ENCODE measurements around the gene KCNQ1.

Gene KCNQ1

GRCh38 chr11:2651054-2651617 lies 206.3 kb downstream of the KCNQ1 start:
- no peak for DNase-seq (ENCODE audit: low spot score)

DNA sequence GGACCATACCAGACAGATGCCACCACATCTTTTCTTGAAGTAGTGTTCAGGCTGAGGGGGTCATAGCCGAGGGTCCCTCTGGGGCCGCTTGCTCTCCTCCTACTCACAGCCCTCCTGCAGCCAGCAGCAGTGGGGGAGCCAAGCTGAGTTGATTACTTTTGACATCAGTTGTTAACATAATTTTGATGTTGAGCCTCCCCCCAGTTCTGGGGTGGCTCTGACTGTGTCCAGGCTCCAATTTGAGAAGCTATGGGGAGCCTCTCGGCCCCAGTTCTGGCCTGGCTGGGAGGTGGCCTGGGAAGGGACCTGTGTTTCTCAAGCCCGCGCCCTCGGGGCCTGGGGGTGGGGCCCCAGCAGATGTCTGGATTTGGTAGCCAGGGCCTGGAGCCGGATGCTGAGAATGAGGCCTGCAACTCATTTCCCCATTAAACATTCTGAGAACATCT lies 207.0 kb downstream of the KCNQ1 start:
- DNase-seq (ENCODE audit: low spot score), result no peak

GRCh38 chr11:2652333-2653197 lies 207.8 kb downstream of the KCNQ1 start:
- no peak for DNase-seq (ENCODE audit: low spot score)

GRCh38 chr11:2653198-2653551 lies 208.4 kb downstream of the KCNQ1 start:
- no peak for DNase-seq (ENCODE audit: low spot score)

DNA sequence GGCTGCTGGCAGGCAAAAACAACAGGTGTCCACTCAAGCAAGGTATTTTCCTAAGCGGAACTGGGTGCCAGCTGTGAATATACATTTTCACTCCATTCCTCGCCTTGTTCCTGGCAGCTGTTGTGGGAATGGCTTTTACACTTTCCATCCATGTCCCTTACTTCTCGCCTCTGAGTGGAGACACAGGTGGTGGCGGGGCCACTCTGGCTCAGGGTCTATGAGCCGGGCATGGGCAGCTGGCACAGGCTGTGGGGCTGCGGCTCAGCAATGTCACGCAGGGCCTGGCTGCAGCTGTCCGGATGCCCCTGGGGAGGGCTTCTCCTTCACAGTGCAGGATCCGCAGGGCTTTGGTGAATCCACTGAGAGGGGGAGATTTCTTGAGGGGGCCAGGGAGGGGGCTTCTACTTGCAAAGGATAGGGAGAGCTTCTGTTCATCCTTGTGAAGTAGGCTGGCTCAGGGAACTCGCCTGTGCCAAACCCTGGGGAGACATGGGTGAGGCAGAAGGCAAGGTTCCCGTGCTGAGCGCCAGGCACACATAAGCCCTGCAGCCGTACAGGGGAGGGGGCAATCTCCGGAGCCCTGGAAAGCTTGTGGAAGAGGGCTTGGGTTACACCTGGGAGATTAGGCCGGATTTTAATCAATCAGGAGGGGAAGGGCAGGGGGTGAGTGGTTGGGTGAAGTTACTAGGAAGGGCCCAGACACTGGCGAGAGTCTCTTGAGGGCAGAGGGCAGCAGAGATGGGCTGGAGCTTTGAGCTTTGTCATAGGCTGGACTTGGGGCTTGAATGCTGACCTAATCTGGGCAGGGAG lies 209.3 kb downstream of the KCNQ1 start:
- no peak for DNase-seq (ENCODE audit: low spot score)

DNA sequence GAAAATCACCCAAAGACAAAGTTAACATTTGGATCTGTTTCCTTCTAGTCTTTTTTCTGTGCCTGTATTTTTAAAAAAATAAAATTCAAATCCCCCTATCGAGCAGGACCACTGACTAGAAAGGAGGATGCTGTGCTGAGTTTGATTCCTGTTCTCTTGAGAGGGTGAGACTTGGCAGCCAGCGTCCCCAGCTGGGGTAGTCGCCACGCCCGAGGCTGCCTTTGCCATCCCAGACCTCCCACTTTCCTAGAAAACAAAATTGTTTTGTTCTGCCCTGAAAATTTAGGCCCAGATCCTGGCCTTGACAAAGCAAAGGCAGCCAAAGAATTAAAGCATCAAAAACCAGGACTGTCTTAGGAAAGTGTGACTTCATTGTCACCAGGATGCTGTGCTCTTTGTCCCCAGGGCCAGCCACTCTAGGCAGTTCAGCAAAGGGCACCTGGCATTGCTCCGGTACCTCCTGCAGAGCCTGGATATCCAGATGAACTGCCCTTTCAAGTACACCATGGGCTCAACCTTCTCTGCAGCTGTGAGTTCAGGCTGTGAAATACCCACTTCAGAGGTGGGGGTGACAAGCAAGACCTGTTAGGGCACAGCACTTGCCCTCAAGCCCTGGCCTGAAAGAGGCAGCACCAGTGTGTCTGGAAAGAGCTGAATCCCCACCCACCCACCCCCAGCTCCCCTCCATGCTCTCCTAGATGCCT lies 210.4 kb downstream of the KCNQ1 start:
- no peak for DNase-seq (ENCODE audit: low spot score)

GRCh38 chr11:2655834-2656622 lies 211.2 kb downstream of the KCNQ1 start:
- no peak for DNase-seq (ENCODE audit: low spot score)

DNA sequence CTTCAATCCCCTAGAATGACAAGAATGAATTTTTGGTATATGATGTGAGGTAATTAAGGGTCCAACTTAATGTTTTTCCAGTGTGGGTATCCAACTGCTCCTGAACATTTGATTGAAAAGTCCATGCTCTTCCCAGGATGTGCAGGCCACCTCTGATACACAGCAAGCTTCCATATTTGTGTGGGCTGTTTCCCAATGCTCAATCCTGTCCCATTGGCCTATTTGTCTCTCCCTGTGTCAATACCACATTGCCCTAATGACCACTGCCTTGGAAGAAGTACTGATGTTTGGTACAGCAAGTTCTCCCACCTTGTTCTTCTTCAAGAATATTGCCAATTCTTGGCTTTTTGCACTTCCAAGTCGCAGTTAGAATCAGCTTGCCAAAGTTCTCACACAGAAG lies 212.1 kb downstream of the KCNQ1 start:
- no peak for DNase-seq (ENCODE audit: low spot score)

DNA sequence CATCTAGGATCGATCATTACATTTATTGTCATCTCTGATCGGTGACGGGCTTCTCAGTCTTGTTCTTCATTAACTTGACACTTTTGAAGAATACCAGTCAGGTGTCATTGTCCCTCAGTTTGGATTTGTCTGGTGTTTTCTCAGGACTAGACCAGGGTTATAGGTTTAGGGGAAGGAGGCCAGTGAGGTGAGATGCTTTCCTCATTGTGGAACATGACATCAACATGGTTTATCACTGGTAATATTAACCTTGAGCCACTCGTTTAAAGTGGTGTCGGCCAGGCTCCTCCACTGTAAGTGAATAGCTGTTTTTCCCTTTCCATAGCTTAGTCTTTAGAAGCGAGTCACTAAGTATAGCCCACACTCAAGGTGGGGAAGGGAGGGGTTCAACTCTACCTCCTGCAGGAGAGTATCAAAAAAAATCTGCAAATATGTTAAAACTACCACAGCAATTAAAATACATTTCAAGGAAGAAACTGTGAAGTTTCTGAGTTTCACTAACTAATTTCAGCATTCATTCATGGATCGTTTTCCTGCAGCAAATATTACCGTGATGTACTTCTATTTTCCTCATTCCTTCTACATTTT lies 213.0 kb downstream of the KCNQ1 start:
- no peak for DNase-seq (ENCODE audit: low spot score)

DNA sequence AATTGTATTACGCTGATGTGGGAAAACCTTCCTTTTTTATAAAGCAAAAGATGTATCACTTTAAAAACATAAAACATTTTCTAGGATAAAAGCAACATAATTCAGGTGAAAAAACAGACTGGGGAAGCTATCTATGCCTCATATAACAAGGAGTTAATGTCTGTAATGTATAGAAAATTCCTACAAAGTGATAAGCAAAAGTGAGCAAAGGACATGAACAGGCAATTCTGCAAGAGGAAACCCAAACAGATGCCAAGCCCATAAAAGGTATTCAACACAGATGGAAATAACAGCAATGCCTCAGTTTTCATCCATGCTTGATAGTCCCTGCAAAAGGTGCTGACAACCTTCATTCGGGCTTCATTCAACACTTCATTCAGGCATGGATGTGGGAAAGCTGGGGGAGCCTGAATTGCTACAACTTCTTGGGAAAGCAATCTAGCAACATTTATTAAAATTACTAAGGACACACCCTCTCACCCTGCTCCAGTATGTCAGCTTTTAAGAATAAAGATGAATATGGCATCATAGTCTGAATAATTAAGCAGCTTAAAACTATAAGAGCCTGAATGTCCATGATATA lies 215.6 kb downstream of the KCNQ1 start:
- no peak for DNase-seq (ENCODE audit: low spot score)

GRCh38 chr11:2661173-2662023 lies 216.6 kb downstream of the KCNQ1 start:
- no peak for DNase-seq (ENCODE audit: low spot score)

DNA sequence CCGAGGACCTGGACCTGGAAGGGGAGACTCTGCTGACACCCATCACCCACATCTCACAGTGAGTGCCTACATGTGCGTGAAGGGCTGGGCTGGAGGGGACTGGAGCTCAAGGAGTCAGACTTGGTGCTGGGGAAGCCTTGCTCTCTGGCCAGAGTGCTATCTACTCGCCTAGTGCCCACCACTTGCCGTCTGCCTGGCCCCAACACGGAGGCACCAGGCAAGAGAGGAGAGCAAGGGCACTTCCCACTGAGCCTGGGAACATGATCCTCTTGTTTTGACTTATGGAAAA lies 217.2 kb downstream of the KCNQ1 start:
- no peak for DNase-seq (ENCODE audit: low spot score)

DNA sequence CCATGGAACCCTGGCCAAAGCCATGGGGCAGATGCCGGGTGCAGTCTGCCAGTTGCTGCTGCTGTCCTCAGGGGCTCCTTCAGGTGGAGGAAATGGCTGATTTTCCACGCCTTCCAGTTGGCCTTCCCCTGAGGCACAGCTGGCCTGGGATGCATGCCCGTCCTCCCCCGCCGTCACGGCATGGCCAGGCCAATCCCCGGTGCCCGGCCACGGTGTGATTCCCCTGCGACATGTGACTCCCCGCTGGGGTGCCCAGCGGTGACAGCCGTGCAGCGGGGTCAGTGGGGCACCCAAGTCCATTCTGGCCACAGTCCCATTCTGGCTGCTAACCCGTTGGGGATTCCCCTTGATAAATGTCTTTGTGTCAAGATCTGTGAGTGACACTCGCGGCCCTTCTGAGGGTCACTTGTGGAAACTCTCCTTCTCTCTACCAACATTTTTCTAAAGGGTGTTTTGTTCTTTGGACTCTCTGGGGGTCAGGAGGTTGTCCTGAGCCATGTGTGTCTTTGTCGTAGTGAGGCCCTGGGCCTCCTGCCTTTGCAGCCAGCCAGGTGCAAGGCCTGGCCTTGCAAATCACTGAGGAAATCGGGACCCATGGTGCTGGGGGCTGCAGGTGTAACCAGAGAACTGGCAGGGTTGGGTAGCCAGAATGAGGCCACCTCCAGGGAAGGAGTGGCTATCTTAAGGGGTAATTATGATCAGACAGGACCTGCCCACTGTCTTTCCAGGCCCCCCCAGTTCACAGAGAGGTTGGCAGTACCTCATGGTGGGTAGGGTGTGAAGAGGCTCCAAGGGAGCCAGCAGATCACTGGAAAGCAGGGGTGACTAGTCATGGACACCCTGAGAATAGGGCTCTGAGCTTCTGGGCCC lies 217.9 kb downstream of the KCNQ1 start:
- no peak for DNase-seq (ENCODE audit: low spot score)

- DNase-seq (ENCODE audit: low spot score), result no peak
Measured at GRCh38 chr11:2663506-2663905, 218.7 kb downstream of the KCNQ1 start.

GRCh38 chr11:2663915-2664314 lies 219.1 kb downstream of the KCNQ1 start:
- no peak for DNase-seq (ENCODE audit: low spot score)

GRCh38 chr11:2664376-2664775 lies 219.6 kb downstream of the KCNQ1 start:
- no peak for DNase-seq (ENCODE audit: low spot score)

DNA sequence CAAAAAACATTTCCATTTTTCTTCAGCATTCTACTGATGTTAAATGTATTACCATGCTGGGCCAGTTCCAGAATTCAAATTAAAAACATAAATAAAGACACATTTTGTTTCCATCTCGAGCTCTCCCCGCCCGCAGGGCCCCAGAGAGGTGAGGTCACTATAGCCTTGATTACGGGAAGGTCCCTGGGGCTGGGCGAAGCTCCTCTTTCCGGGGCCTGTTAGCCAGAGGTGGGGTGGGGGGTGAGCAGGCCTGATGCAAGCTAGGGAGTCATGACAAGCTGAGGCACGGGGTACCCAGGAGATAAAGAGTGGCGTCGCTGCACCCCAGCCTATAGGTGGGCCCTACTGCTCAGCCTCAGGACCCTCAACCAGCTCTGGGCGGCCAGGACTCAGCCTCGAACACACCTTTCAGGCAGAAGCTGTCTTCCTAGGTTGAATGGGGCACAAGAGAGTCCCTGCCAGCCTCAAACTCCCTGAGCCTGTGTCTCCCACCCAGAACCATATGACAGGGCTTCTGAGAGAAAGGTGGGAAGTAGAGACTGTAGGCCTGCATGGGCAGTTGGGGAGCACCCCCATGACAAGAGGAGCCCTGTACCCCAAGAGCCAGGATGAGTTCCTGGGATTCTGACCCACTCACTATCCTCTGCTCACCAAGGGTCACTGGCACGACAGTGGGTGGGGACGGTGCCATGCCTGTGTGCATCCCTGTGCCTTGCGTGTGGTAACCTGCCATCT lies 220.2 kb downstream of the KCNQ1 start:
- no peak for DNase-seq (ENCODE audit: low spot score)

Data from pons (tissue), 1 donor.